ENCODE results near the gene ZNF574.

GRCh38 chr19:42080764-42081375, 4.9 kb downstream of the ZNF574 start:
- TF ChIP-seq, protein P1, sequence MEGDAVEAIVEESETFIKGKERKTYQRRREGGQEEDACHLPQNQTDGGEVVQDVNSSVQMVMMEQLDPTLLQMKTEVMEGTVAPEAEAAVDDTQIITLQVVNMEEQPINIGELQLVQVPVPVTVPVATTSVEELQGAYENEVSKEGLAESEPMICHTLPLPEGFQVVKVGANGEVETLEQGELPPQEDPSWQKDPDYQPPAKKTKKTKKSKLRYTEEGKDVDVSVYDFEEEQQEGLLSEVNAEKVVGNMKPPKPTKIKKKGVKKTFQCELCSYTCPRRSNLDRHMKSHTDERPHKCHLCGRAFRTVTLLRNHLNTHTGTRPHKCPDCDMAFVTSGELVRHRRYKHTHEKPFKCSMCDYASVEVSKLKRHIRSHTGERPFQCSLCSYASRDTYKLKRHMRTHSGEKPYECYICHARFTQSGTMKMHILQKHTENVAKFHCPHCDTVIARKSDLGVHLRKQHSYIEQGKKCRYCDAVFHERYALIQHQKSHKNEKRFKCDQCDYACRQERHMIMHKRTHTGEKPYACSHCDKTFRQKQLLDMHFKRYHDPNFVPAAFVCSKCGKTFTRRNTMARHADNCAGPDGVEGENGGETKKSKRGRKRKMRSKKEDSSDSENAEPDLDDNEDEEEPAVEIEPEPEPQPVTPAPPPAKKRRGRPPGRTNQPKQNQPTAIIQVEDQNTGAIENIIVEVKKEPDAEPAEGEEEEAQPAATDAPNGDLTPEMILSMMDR (IDR thresholded peaks at IDR 0.05) = no peak
- TF ChIP-seq POLR2A (IDR thresholded peaks at IDR 0.05) = no peak
